ENCODE results near the gene UNC119. TPM values are rescaled to one million over a fixed set of nuclear protein-coding genes. Genes with fewer than 3 reads are reported as not detected.

Gene UNC119
- total and polyA plus RNA-seq, 2 donors (not counting 1 experiment from before 2014, with no cell fraction given): 19.2 to 26.4 TPM

DNA sequence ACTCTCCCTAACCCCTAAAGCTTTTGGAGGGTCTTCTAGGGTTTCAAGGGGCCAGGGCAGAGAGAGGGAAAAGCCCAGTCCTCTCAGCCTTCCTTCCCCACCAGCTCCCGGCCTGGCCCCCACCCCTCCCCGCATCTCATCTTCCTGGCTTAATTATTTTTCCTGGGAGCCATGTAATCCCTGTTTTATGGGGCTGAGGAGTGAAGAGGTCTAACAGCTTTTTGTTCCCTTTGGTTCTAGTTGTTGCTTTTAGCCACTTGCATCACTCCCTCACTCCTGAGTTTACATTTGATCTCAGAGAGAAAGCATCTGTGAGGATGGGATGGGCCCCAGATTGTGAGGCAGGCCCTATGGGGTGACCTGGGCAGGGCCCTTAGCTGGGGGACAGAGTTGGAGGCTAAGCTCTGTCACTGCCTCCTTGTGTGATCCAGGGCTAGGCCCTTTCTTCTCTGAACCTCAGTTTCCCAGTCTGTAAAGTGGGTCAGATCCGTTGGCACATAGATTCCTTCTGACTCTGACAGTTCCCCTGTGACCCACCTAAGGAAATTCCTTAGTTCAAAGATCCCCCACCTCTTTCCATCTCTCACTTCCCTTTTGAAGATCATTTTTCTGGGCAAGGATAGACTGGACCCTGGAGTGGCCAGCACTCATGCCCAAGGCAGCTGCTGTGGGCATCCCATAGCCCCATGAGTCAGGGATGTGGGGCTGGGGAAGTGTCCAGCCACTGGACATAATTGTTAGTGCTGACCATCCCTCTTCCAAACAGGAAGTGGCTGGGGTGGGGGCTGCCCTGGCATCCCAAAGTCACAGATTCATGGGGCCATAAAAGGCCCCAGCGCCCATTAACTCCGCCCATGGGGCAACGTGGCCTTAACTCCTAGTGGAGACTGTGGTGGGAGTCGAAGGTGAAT is 20.1 kb downstream of the UNC119 start:
- Histone ChIP-seq H3K4me2 (ENCODE audit: extremely low read depth, insufficient read depth, low read length) (no peak overlapping the region), H3K79me2 (ENCODE audit: control insufficient read depth, insufficient read depth, low read length) (no peaks in the 10 kb centered on the region), H3K9me3 (ENCODE audit: control insufficient read depth, insufficient read depth, low read depth, low read length) (no peaks in the 10 kb centered on the region), H3K4me1 (ENCODE audit: control insufficient read depth, extremely low read depth, insufficient read depth, low read length) (no peaks in the 10 kb centered on the region), H3K36me3 (ENCODE audit: control insufficient read depth, insufficient read depth, low read length) (no peaks in the 10 kb centered on the region), H4K20me1 (ENCODE audit: control insufficient read depth, extremely low read depth, insufficient read depth, low read length) (no peaks in the 10 kb centered on the region), H2AFZ (ENCODE audit: low read length) (no peak overlapping the region), H3K27ac (ENCODE audit: insufficient read depth, low read length) (no peak overlapping the region), H3K9ac (ENCODE audit: insufficient read depth, low read length) (no peak overlapping the region), H3K4me3 (replicated peaks in 1 of 4; ENCODE audit: control extremely low read depth in 1 of 4, insufficient read depth in 1 of 4, low read depth in 3 of 4, low read length in 4 of 4) (no peak overlapping the region), H3K27me3 (ENCODE audit: control insufficient read depth, insufficient read depth, low read length) (peaks cover 15% of the 10 kb centered on the region)
- DNase-seq (ENCODE audit: low read depth in 2 of 2): no peak
- TF ChIP-seq CTCF (conservative IDR thresholded peaks at IDR 0.05 in 1 of 2, IDR thresholded peaks at IDR 0.05 in 1 of 2; ENCODE audit: low read depth in 1 of 2, low read length in 2 of 2) (no peak), EZH2 (IDR thresholded peaks at IDR 0.05; ENCODE audit: low read length, missing control alignments) (no peak)

- Histone ChIP-seq H3K27ac (ENCODE audit: insufficient read depth, low read length) (no peak overlapping the region), H3K9me3 (ENCODE audit: control insufficient read depth, insufficient read depth, low read depth, low read length) (no peaks in the 10 kb centered on the region), H3K4me3 (replicated peaks in 1 of 4; ENCODE audit: control extremely low read depth in 1 of 4, insufficient read depth in 1 of 4, low read depth in 3 of 4, low read length in 4 of 4) (no peak overlapping the region), H3K4me1 (ENCODE audit: control insufficient read depth, extremely low read depth, insufficient read depth, low read length) (no peaks in the 10 kb centered on the region), H2AFZ (ENCODE audit: low read length) (no peak overlapping the region), H3K27me3 (ENCODE audit: control insufficient read depth, insufficient read depth, low read length) (peaks cover 6% of the 10 kb centered on the region), H3K4me2 (ENCODE audit: extremely low read depth, insufficient read depth, low read length) (no peak overlapping the region), H3K9ac (ENCODE audit: insufficient read depth, low read length) (no peak overlapping the region), H4K20me1 (ENCODE audit: control insufficient read depth, extremely low read depth, insufficient read depth, low read length) (no peaks in the 10 kb centered on the region), H3K36me3 (ENCODE audit: control insufficient read depth, insufficient read depth, low read length) (no peaks in the 10 kb centered on the region), H3K79me2 (ENCODE audit: control insufficient read depth, insufficient read depth, low read length) (no peaks in the 10 kb centered on the region)
- DNase-seq (ENCODE audit: low read depth in 2 of 2): no peak
- no peak for TF ChIP-seq EZH2 (IDR thresholded peaks at IDR 0.05; ENCODE audit: low read length, missing control alignments)
- no peak for TF ChIP-seq CTCF (conservative IDR thresholded peaks at IDR 0.05 in 1 of 2, IDR thresholded peaks at IDR 0.05 in 1 of 2; ENCODE audit: low read depth in 1 of 2, low read length in 2 of 2)
Measured at GRCh38 chr17:28530926-28531325, 21.5 kb downstream of the UNC119 start.

GRCh38 chr17:28530250-28530649 is 22.2 kb downstream of the UNC119 start:
- Histone ChIP-seq H3K4me1 (ENCODE audit: control insufficient read depth, extremely low read depth, insufficient read depth, low read length) (no peaks in the 10 kb centered on the region), H2AFZ (ENCODE audit: low read length) (no peak overlapping the region), H3K36me3 (ENCODE audit: control insufficient read depth, insufficient read depth, low read length) (no peaks in the 10 kb centered on the region), H3K9ac (ENCODE audit: insufficient read depth, low read length) (no peak overlapping the region), H3K27me3 (ENCODE audit: control insufficient read depth, insufficient read depth, low read length) (peaks cover 4% of the 10 kb centered on the region), H3K79me2 (ENCODE audit: control insufficient read depth, insufficient read depth, low read length) (no peaks in the 10 kb centered on the region), H3K4me3 (replicated peaks in 1 of 4; ENCODE audit: control extremely low read depth in 1 of 4, insufficient read depth in 1 of 4, low read depth in 3 of 4, low read length in 4 of 4) (no peak overlapping the region), H3K4me2 (ENCODE audit: extremely low read depth, insufficient read depth, low read length) (no peak overlapping the region), H4K20me1 (ENCODE audit: control insufficient read depth, extremely low read depth, insufficient read depth, low read length) (no peaks in the 10 kb centered on the region), H3K9me3 (ENCODE audit: control insufficient read depth, insufficient read depth, low read depth, low read length) (no peaks in the 10 kb centered on the region), H3K27ac (ENCODE audit: insufficient read depth, low read length) (no peak overlapping the region)
- no peak for TF ChIP-seq EZH2 (IDR thresholded peaks at IDR 0.05; ENCODE audit: low read length, missing control alignments)
- no peak for TF ChIP-seq CTCF (conservative IDR thresholded peaks at IDR 0.05 in 1 of 2, IDR thresholded peaks at IDR 0.05 in 1 of 2; ENCODE audit: low read depth in 1 of 2, low read length in 2 of 2)
- DNase-seq (ENCODE audit: low read depth in 2 of 2): no peak
